ENCODE data around the gene CCDC12.
"Not testable (repeated sequence)": the region's sequence is repeated elsewhere in the genome, so short reads cannot be mapped to it uniquely, and the experiment has no call there.

CCDC12 gene

DNA sequence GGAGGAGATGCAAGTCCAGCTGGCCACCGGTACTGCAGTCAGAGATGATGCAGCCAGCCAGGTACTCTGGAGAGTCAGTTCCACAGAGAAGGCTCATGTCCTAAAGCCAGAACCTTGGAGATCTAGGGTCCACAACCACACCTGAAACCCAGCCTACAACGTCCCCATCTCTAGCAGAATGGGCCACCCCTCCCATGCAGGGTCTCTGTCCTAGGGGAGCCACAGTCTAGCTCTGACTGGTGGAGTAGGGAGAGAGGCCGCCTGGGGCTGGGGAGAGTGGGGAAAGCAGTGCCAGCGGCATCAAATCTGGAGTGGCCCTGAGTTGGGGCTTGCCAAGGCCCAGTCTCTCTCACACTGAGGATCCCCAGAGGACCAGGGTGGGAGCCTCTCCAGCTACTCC, 55.5 kb downstream of the CCDC12 start:
- no peak for FAIRE-seq

DNA sequence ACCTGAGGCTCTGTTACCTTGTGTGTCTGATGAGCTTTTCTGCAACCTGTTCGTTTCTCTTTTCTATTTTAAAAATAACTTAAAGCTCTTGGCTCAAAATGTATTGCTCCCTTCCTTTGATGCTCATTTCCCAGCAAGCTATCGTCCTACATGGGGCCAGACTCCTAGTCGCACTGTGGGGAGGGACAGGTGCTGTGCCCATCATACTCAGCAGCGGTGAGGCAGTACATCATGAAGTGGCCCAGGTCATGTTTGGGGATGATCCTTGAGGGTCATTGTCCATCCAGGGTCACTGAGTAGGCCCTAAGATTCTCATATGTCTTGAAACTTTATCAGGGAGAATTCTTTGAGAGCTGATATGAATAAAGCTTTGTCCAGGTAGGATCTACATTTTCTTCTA, 57.9 kb downstream of the CCDC12 start:
- FAIRE-seq = no peak

DNA sequence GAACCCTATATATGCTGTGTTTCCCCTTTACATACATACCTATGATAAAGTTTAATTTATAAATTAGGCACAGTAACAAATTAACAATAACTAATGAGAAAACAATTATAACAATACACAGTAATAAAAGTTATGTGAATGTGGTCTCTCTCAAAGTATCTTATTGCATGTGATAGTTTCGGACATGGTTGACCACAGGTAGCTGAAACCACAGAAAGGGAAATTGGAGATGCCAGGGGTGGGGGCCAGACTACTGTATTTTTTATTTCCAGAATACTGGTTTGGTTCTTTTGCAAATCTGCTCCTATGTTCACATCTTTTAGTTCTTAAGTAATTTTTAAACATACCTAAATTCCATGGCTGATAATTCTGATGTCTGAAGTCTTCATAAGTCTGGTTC, 58.3 kb downstream of the CCDC12 start:
- FAIRE-seq = no peak

GRCh38 chr3:46917257-46917656, 59.3 kb downstream of the CCDC12 start:
- no peak for FAIRE-seq

GRCh38 chr3:46916799-46917198, 59.7 kb downstream of the CCDC12 start:
- FAIRE-seq = no peak

DNA sequence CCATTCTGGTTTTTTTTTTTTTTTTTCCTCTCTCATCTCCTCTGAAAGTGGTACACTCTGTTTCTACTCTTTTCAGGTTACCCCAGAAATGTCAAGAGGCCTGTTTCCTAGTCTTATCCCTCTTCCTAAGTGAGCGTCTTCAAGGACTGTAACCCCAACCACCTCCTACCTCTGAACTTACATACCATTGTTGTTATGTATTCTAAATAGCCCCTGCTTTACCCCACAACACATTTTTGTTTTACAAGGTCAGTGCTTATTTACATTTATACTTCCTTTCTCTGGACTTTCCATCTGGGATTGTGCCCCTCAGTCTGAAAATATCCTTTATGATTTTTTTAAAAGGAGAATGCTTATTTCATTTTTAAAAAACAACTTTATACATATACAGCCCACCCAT, 60.3 kb downstream of the CCDC12 start:
- no peak for FAIRE-seq

DNA sequence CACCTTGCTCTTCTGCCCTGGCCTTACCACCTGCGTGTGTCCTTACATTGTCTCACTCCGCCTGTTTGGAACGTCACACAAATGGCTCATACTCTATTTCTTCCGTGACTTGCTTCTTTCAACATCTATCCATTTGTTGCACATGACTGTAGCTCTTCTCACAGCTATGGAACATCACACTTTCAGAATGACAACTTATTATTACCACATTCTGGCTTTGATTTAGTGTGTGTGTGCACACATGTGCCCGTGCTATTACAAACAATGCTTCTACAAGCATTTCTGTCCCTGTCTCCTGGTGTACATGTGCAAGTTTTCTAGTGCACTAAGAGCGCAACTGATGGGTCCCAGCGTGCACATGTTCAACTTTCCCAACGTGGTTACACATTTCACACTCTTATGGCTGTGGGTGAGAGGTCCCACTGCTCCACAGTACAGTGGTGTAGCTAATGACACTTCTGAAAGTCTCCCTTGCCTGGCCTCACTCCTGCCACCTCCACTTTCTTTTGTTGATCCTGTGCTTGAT, 61.2 kb downstream of the CCDC12 start:
- no peak for FAIRE-seq

GRCh38 chr3:46914849-46915248, 61.7 kb downstream of the CCDC12 start:
- FAIRE-seq = no peak

DNA sequence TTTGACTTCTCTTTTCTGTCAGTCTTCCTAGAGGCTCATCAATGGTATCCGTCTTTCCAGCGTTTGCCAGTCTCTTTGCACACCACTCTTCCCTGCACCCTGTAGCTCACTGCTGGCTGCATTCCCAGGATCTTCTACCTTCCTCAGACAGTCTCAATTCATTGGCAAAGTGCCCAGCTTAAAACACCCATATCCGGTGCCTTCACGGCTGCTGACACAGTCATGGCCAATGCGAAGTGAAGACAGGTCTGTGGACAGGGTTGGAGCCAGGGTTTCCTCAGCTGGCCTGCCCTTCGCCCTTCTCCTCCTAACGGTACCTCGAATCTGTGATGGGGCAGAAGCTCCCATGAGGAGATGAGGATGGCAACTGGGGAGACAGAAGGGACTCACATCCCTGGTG, 62.9 kb downstream of the CCDC12 start:
- FAIRE-seq = no peak

GRCh38 chr3:46912986-46913385, 63.6 kb downstream of the CCDC12 start:
- FAIRE-seq = no peak

- not testable (repeated sequence) for FAIRE-seq
These were observed 65.6 kb downstream of the CCDC12 start for GRCh38 chr3:46910914-46911313.

DNA sequence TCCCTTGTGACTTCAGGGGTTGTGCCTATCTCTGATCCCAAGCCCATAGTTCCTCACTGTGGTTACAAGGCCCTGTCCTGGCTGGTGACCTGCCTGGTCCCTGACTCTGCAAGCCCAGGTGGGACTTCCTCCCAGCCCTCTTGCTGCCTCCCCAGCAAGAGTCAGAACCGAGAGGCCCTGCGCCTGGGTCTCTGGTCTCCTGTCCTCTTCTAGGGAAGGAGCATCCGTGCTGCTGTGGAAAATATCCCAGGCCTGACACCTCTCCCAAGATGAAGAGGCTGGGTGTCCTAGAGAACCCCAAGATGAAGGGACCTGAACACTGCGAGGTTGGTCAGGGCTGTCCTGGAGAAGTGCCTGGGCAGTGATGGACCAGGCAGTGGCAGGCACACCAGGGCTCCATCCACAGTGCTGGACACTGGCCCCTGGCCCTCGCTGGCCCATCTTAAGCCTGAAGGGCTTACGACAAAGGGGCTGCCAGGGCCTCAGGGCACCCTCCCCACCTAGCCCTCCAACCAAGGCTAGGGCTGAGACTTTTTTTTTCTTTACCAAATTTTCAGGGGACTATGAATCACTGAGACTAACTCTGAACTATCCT, 66.3 kb downstream of the CCDC12 start:
- FAIRE-seq = no peak

DNA sequence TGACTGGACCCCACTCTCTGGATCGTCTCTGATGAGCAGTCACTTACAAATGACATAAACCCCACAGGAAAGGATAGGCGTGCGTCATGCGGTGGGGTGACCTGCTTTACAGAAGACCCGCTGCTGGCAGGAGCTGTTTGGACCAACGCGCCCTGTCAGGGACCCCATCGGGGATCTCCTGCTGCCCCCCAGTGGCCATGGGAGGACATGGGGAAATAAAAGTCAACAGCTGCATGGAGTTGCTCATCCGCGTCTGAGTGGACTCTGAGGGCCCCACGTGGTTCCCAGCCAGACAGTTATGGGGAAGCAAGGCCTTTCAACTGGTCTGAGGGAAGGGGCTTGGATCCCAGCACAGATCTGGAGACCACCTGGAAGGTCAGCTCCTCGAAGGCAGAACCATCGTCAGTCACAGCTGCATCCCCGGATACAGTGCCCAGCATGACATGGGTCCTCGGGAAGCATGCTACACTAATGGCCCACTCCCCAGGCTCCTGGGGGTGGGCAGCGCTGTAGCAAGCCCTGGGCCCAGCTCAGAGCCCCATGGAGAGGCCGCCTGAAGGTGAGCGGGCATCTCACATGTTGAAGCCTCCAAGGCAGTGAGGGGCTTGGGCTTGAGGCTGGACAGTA, 66.9 kb downstream of the CCDC12 start:
- FAIRE-seq = no peak

DNA sequence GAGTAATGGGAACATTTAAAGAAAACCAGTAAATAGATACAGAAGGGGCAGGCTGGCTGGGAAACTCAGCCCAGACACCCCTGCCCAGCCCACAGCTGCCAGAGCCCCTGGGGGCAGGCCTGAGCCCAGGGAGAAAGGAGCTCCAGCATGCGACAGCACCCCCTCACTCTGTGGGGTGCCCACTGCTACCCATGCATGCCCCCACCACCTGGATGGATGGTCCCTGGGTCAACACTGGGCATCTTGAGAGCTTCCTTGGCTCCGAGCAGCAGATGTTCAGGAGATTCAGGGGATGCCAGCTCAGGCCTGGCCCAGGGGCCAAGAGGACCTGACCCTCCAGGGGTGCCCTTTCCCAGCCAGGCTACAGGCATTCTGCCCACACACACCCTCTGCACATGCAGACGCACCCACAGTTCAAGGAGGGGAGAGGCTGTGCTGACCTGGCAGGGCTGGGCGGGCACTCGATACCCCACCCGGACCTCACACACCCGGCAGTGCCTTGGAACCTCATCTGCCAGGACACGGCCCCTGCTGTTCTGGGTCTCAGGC, 67.5 kb downstream of the CCDC12 start:
- no peak for FAIRE-seq

- FAIRE-seq = no peak
These were observed 68.1 kb downstream of the CCDC12 start for GRCh38 chr3:46908294-46908985.

- no peak for FAIRE-seq
These were observed 68.6 kb downstream of the CCDC12 start for GRCh38 chr3:46907960-46908293.

GRCh38 chr3:46907271-46907670, 69.3 kb downstream of the CCDC12 start:
- no peak for FAIRE-seq

GRCh38 chr3:46906471-46907058, 70.0 kb downstream of the CCDC12 start:
- no peak for FAIRE-seq

DNA sequence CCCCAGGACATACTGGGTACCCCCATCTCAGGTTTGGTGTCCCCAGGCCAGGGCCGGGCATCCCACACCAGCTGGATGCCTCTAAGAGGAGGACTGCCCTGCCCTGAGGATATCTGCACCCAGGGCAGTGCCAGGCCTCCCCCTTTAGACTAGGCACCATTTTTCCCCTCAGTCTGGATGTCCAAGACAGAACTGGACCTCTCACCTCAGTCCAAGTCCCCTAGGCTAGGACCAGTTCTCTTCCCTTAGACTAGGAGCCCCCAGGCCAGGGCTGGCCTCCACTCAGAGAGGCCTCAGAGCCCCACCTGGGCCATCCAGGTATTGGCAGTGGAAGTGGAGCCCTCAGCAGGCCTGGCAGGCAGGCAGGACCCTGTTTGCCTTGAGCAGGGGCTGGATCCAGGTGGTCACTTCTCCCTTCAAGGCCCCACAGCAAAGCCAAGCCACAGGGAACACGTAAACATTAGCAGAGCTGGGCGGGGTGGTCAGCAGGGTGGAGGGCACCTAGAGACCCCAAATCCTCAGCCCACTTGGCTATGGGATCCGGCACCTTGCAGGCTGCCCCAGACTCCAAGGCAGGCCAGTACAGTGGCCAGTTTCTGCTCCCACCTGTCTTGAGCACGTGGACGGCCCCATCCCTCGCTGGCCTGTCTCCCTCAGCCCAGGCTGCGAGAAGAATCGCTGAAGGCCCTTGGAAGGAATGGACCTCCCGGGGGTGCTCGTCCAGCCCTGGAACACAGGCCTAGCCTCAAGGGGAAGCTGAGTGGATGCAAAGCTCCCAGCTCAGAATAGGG, 70.7 kb downstream of the CCDC12 start:
- no peak for FAIRE-seq

- no peak for FAIRE-seq
These were observed 71.4 kb downstream of the CCDC12 start for GRCh38 chr3:46905213-46905560.

GRCh38 chr3:46904303-46905212, 72.0 kb downstream of the CCDC12 start:
- FAIRE-seq = no peak

Measured in colon (tissue), 2 donors.